Neural crest cell (in vitro differentiated cells): ENCODE measurements around the gene CEP131. TPM values are rescaled to one million over a fixed set of nuclear protein-coding genes. Genes with fewer than 3 reads are reported as not detected.
"Not testable (repeated sequence)": the region's sequence is repeated elsewhere in the genome, so short reads cannot be mapped to it uniquely, and the experiment has no call there.

Experiments
- DNase-seq: peaks from one replicate; pipeline ENCODE4 v3.0.0; 2021; ENCODE audit warnings: low read depth, mixed read lengths, low spot score
- H3K27ac Mint-ChIP-seq: one replicate; pipeline ENCODE4 v1.8.0; 2021; ENCODE audit warnings: mild to moderate bottlenecking, mixed read lengths; ENCODE audit not compliant: unreplicated experiment
- H3K27me3 Mint-ChIP-seq: 2 replicates; pipeline ENCODE4 v1.8.0; 2021; ENCODE audit warnings: low read depth, mild to moderate bottlenecking, mixed read lengths
- H3K36me3 Mint-ChIP-seq: 2 replicates; pipeline ENCODE4 v1.8.0; 2021; ENCODE audit warnings: low read depth, mild to moderate bottlenecking, mixed read lengths
- H3K4me1 Mint-ChIP-seq: 2 replicates; pipeline ENCODE4 v1.8.0; 2021; ENCODE audit warnings: mixed read lengths
- H3K4me3 Mint-ChIP-seq: one replicate; pipeline ENCODE4 v1.8.0; 2021; ENCODE audit warnings: mild to moderate bottlenecking, mixed read lengths
- H3K9me3 Mint-ChIP-seq: 2 replicates; pipeline ENCODE4 v1.8.0; 2021; ENCODE audit warnings: mixed read lengths
- total RNA-seq: library from RNA; stranded (reverse); gene quantifications from 2 replicates; pipeline ENCODE4 v1.2.1, GENCODE V29; 2021
- TF ChIP-seq, protein P1 (sequence below): fragments of 200-600 bp; sonication (generic); conservative IDR thresholded peaks from 2 replicates; pipeline ENCODE4 v1.5.0; 2021; ENCODE audit warnings: antibody characterized with exemption, mild to moderate bottlenecking

CEP131 gene
- total RNA-seq, 1 donor from 2014 or later, result 42.5 TPM

DNA sequence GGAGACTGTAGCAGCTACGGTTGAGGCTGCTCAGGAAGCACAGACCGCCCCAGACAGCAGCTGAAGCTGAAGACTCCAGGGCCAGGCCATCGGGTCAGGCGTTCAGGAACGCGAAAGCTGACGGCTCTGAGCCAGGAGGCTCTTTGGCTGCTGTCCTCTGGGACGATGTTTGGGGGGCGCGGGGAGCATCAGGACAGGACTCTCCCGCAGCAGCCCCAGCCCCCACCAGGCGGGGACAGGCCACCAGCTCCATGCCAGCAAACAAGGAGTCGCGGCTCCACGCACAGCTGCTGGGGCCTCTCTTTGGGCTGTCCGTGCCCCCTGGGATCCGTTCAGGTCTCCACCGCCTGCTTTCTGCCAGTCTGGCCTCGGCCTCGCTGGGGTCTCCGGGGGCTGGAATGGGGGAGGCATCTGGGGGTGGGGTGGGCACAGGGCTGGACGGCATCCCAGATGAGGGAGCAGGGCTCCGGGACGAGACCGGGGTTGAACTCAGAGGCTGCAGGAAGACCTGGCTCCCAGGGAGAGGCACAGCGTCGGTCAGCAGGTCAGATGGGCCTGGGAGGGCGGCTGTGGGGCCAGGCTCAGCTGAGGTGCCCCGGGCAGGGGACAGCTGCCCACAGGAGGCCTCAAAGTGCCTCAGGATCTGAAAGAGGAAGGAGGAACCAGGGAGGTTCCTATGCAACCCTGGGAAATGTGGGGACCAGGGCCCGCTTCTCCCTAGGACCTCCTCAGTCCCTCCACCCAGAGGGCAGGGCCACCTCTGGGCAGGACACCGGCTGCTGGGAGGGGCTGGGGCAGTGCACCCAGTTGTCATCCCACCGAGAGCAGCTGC is 6.3 kb upstream of the CEP131 start:
- Mint-ChIP-seq H3K4me1 (peaks cover under 1% of the 10 kb centered on the region), H3K4me3 (no peak overlapping the region), H3K27me3 (no peaks in the 10 kb centered on the region), H3K36me3 (peaks cover 12% of the 10 kb centered on the region), H3K27ac (no peak overlapping the region), H3K9me3 (no peaks in the 10 kb centered on the region)
- no peak for DNase-seq
- TF ChIP-seq, protein P1, sequence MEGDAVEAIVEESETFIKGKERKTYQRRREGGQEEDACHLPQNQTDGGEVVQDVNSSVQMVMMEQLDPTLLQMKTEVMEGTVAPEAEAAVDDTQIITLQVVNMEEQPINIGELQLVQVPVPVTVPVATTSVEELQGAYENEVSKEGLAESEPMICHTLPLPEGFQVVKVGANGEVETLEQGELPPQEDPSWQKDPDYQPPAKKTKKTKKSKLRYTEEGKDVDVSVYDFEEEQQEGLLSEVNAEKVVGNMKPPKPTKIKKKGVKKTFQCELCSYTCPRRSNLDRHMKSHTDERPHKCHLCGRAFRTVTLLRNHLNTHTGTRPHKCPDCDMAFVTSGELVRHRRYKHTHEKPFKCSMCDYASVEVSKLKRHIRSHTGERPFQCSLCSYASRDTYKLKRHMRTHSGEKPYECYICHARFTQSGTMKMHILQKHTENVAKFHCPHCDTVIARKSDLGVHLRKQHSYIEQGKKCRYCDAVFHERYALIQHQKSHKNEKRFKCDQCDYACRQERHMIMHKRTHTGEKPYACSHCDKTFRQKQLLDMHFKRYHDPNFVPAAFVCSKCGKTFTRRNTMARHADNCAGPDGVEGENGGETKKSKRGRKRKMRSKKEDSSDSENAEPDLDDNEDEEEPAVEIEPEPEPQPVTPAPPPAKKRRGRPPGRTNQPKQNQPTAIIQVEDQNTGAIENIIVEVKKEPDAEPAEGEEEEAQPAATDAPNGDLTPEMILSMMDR, result no peak

- peaks cover 7% of the 10 kb centered on the region for H3K4me1 Mint-ChIP-seq
- H3K4me3 Mint-ChIP-seq, result no peak overlapping the region
- H3K36me3 Mint-ChIP-seq, result peaks cover 12% of the 10 kb centered on the region
- peaks cover 2% of the 10 kb centered on the region for H3K27me3 Mint-ChIP-seq
- TF ChIP-seq, protein P1, result no peak
- no peak for DNase-seq
- H3K9me3 Mint-ChIP-seq, result no peaks in the 10 kb centered on the region
- H3K27ac Mint-ChIP-seq, result no peak overlapping the region
Observed at GRCh38 chr17:81228420-81228819, 5.7 kb upstream of the CEP131 start.

DNA sequence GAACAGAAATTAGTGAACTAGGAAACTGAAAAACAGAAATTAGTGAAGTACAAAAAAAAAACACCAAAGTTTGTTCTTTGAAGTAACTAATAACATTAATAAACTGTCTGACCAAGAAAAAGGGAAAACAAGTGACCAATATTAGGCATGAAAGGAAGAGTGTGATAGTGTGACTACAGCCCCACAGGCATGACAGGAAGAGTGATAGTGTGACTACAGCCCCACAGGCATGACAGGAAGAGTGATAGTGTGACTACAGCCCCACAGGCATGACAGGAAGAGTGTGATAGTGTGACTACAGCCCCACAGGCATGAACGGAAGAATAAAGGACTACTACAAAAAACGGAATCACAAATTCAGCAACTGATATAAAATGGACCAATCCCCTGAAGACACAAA is 4.9 kb upstream of the CEP131 start:
- H3K4me3 Mint-ChIP-seq, H3K27ac Mint-ChIP-seq, DNase-seq, H3K4me1 Mint-ChIP-seq, H3K9me3 Mint-ChIP-seq, H3K27me3 Mint-ChIP-seq: not testable (repeated sequence)
- H3K36me3 Mint-ChIP-seq, result peaks cover 12% of the 10 kb centered on the region

DNA sequence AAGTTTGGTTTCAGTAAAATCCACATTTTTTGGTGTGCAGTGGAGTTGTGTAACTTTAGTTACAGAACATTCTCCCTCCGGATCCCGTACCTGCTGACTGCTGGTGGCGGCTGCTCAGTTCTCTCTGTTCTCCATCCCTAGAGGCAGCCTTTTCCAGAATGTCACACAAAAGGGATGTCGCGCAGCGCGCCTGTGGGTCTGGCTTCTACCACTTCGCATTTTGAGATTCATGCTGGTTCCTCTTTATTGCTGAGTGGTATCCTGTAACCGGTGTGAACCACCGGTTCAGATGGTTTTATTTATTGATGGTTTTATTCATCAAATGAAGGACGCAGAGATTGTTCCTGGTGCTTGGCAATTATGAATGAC is 981 bp upstream of the CEP131 start:
- Mint-ChIP-seq H3K27me3 (peaks cover 2% of the 10 kb centered on the region), H3K4me1 (peaks cover 18% of the 10 kb centered on the region), H3K27ac (no peak overlapping the region), H3K9me3 (no peaks in the 10 kb centered on the region), H3K4me3 (peak overlapping the region; percentile 86), H3K36me3 (peaks cover 2% of the 10 kb centered on the region)
- no peak for DNase-seq
- TF ChIP-seq, protein P1, result no peak

DNA sequence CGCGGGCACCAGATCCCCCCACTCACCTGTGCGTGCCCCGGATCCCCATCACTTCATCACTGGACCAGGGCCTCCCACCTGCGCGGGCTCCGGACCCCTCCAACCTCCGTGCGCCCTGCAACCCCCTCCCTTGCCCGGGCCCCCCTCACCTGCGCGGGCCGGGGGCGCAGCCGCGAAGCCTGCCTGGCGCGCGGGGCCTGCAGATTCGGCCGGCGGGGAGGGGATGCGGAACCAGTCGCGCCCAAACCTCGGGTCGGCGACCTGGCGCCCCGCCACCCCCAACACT is 202 bp downstream of the CEP131 start:
- Mint-ChIP-seq H3K4me3 (peak overlapping the region; percentile 88), H3K4me1 (peaks cover 18% of the 10 kb centered on the region), H3K36me3 (peaks cover under 1% of the 10 kb centered on the region), H3K9me3 (no peaks in the 10 kb centered on the region), H3K27me3 (peaks cover 2% of the 10 kb centered on the region), H3K27ac (no peak overlapping the region)
- TF ChIP-seq, protein P1, result no peak
- no peak for DNase-seq

GRCh38 chr17:81221842-81222619 is 734 bp downstream of the CEP131 start:
- Mint-ChIP-seq H3K4me3 (peak overlapping the region; percentile 83), H3K27me3 (peaks cover 2% of the 10 kb centered on the region), H3K4me1 (peaks cover 18% of the 10 kb centered on the region), H3K36me3 (no peaks in the 10 kb centered on the region), H3K9me3 (no peaks in the 10 kb centered on the region), H3K27ac (no peak overlapping the region)
- TF ChIP-seq, protein P1, result no peak
- DNase-seq, result no peak
